ENCODE data around the gene LRRC73. TPM values are rescaled to one million over a fixed set of nuclear protein-coding genes. Genes with fewer than 3 reads are reported as not detected.

Gene LRRC73
- total and polyA plus RNA-seq, 2 of the 8 experiments (the other 6 are each of a cell fraction or from before 2014, with no cell fraction given), result 0.24 to 0.26 TPM

DNA sequence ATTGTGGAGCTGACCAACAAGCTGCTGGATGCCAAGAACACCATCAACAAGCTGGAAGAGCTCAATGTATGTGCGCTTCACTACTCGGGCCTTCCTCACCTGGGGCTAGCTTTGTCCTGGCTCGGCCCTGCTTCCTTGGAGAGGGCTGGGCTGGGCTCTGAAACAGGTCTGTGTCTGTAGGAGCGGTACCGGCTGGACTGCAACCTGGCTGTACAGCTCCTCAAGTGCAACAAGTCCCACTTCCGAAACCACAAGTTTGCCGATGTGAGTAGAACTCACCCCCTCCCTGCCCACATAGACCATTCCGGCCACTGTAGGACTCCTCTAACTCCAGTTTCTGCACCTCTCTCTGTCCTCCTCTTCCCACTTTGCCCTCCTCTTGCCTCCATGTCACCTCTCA is 6.7 kb downstream of the LRRC73 start:
- Histone ChIP-seq H2BK12ac (ENCODE audit: low read depth, low read length) (no peak overlapping the region), H4K20me1 (replicated peaks in 1 of 2; ENCODE audit: control insufficient read depth in 1 of 2, insufficient read depth in 2 of 2, low read length in 2 of 2) (peaks cover 0 to 11% of the 10 kb centered on the region in 2 experiments), H3K36me3 (ENCODE audit: control insufficient read depth in 2 of 4, insufficient read depth in 4 of 4, low read length in 3 of 4) (peaks cover 19 to 46% (median 40%) of the 10 kb centered on the region in 4 experiments; a peak in 7 of 8 replicates), H4K5ac (ENCODE audit: insufficient read length, low read depth, low read length) (no peak overlapping the region), H3K9ac (replicated peaks in 1 of 4; ENCODE audit: extremely low read depth in 1 of 4, low read depth in 3 of 4, low read length in 3 of 4) (no peak overlapping the region), H3K4me3 (ENCODE audit: extremely low read depth in 1 of 4, insufficient read depth in 2 of 4, low read depth in 3 of 4, low read length in 4 of 4) (no peak overlapping the region), H2AFZ (ENCODE audit: low read length) (no peak overlapping the region), H3K4me2 (ENCODE audit: insufficient read depth in 1 of 2, low read depth in 2 of 2, low read length in 2 of 2) (no peak overlapping the region), H3K27ac (ENCODE audit: low read depth, low read length) (no peak overlapping the region), H3K9me3 (ENCODE audit: insufficient read depth in 2 of 2, low read depth in 1 of 2, low read length in 1 of 2) (no peaks in the 10 kb centered on the region), H3K14ac (ENCODE audit: insufficient read length) (no peak overlapping the region), H3K23me2 (ENCODE audit: low read depth, low read length) (no peaks in the 10 kb centered on the region), H3K79me1 (ENCODE audit: low read depth, low read length) (no peaks in the 10 kb centered on the region), H4K91ac (replicated peaks; ENCODE audit: insufficient read length, low read length) (no peak overlapping the region), H2BK120ac (replicated peaks; ENCODE audit: low read depth, low read length) (no peak overlapping the region), H3K4me1 (replicated peaks in 1 of 4; ENCODE audit: control insufficient read depth in 3 of 4, insufficient read depth in 4 of 4, low read length in 3 of 4) (no peaks in the 10 kb centered on the region; a peak in 1 of 7 replicates), H2BK15ac (ENCODE audit: low read length) (no peak overlapping the region), H2BK5ac (ENCODE audit: low read depth, low read length) (no peak overlapping the region), H4K8ac (ENCODE audit: extremely low read depth, insufficient read depth, low read length) (no peak overlapping the region), H3K23ac (ENCODE audit: insufficient read length) (no peak overlapping the region), H3K18ac (ENCODE audit: extremely low read depth, low read length) (no peak overlapping the region), H3K56ac (replicated peaks; ENCODE audit: insufficient read length, low read depth, low read length) (no peak overlapping the region), H2AK5ac (ENCODE audit: low read depth, low read length) (no peak overlapping the region), H3K4ac (replicated peaks; ENCODE audit: insufficient read length, low read depth, low read length) (no peak overlapping the region), H3K27me3 (replicated peaks in 1 of 4; ENCODE audit: control insufficient read depth in 3 of 4, extremely low read depth in 1 of 4, insufficient read depth in 3 of 4, low read length in 3 of 4) (peaks cover 0 to 8% (median 4%) of the 10 kb centered on the region in 4 experiments; a peak in 5 of 7 replicates), H3K79me2 (ENCODE audit: control insufficient read depth in 1 of 2, insufficient read depth in 2 of 2, low read length in 2 of 2) (no peaks in the 10 kb centered on the region), H2BK20ac (ENCODE audit: low read length) (no peak overlapping the region)
- DNase-seq (ENCODE audit: low read depth in 1 of 2, low spot score in 2 of 2) (no peak), FAIRE-seq (no peak)
- ChIA-PET CTCF (ENCODE audit: partially characterized antibody) (interaction anchor here (0.8 to 31.7 kb wide), 6 partner anchors 20 to 207 kb away, joined by 3 to 536 read pairs (median 7); partner anchors contain the start of genes DLK2 and TJAP1), POLR2A (ENCODE audit: partially characterized antibody) (interaction anchor here (0.6 to 12.6 kb wide), 6 partner anchors 9 to 489 kb away, joined by 3 to 147 read pairs (median 5); partner anchors contain the start of genes POLR1C and YIPF3)
- WGBS, 2 experiments (ENCODE audit: extremely low coverage in 1 of 2, insufficient coverage in 1 of 2, insufficient read length in 1 of 2, insufficient replicate concordance in 2 of 2, low coverage in 1 of 2, low lambda C conversion rate in 2 of 2, missing lambda C conversion rate in 1 of 2), result 89% methylated on average over 8 of the region's 8 CpGs; no CpG with 5 or more reads in 1 of the 2 experiments
- no peak for TF ChIP-seq EGR1 (IDR thresholded peaks at IDR 0.05; ENCODE audit: borderline replicate concordance, low read depth, low read length)
- TF ChIP-seq GTF2F1 (IDR thresholded peaks at IDR 0.05; ENCODE audit: borderline replicate concordance, low read depth, low read length), result no peak
- no peak for TF ChIP-seq RXRA (IDR thresholded peaks at IDR 0.05; ENCODE audit: insufficient read depth, low read depth, low read length)
- TF ChIP-seq, protein P1, sequence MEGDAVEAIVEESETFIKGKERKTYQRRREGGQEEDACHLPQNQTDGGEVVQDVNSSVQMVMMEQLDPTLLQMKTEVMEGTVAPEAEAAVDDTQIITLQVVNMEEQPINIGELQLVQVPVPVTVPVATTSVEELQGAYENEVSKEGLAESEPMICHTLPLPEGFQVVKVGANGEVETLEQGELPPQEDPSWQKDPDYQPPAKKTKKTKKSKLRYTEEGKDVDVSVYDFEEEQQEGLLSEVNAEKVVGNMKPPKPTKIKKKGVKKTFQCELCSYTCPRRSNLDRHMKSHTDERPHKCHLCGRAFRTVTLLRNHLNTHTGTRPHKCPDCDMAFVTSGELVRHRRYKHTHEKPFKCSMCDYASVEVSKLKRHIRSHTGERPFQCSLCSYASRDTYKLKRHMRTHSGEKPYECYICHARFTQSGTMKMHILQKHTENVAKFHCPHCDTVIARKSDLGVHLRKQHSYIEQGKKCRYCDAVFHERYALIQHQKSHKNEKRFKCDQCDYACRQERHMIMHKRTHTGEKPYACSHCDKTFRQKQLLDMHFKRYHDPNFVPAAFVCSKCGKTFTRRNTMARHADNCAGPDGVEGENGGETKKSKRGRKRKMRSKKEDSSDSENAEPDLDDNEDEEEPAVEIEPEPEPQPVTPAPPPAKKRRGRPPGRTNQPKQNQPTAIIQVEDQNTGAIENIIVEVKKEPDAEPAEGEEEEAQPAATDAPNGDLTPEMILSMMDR (IDR thresholded peaks at IDR 0.05; ENCODE audit: control extremely low read depth in 1 of 3, insufficient read depth in 1 of 3, low read depth in 1 of 3, low read length in 3 of 3), result no peak
- TF ChIP-seq RBBP5 (IDR thresholded peaks at IDR 0.05; ENCODE audit: borderline replicate concordance, low read depth, low read length), result no peak
- TF ChIP-seq, protein P2, sequence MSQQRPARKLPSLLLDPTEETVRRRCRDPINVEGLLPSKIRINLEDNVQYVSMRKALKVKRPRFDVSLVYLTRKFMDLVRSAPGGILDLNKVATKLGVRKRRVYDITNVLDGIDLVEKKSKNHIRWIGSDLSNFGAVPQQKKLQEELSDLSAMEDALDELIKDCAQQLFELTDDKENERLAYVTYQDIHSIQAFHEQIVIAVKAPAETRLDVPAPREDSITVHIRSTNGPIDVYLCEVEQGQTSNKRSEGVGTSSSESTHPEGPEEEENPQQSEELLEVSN (IDR thresholded peaks at IDR 0.05), result no peak
- TF ChIP-seq KDM5A (IDR thresholded peaks at IDR 0.05; ENCODE audit: low read length), result no peak
- no peak for TF ChIP-seq TCF12 (IDR thresholded peaks at IDR 0.05; ENCODE audit: low read depth, low read length)
- TF ChIP-seq POLR2A (IDR thresholded peaks at IDR 0.05; ENCODE audit: control extremely low read depth in 1 of 2, low read depth in 2 of 2, low read length in 2 of 2), result no peak
- no peak for TF ChIP-seq ATF3 (IDR thresholded peaks at IDR 0.05; ENCODE audit: insufficient read depth, low read depth, low read length)
